SKM-1 (cell line): ENCODE data around the gene KIF4B.
A peak's percentile ranks its signal among the peaks of the same experiment; 100 is the strongest.
"Not testable (repeated sequence)": the region's sequence is repeated elsewhere in the genome, so short reads cannot be mapped to it uniquely, and the experiment has no call there.

ENCODE experiments used
- DNase-seq: peaks from one replicate; lab custom pipeline; 2025; ENCODE audit not compliant: unreplicated experiment; lab: John Stamatoyannopoulos, UW

The KIF4B gene, protein sequence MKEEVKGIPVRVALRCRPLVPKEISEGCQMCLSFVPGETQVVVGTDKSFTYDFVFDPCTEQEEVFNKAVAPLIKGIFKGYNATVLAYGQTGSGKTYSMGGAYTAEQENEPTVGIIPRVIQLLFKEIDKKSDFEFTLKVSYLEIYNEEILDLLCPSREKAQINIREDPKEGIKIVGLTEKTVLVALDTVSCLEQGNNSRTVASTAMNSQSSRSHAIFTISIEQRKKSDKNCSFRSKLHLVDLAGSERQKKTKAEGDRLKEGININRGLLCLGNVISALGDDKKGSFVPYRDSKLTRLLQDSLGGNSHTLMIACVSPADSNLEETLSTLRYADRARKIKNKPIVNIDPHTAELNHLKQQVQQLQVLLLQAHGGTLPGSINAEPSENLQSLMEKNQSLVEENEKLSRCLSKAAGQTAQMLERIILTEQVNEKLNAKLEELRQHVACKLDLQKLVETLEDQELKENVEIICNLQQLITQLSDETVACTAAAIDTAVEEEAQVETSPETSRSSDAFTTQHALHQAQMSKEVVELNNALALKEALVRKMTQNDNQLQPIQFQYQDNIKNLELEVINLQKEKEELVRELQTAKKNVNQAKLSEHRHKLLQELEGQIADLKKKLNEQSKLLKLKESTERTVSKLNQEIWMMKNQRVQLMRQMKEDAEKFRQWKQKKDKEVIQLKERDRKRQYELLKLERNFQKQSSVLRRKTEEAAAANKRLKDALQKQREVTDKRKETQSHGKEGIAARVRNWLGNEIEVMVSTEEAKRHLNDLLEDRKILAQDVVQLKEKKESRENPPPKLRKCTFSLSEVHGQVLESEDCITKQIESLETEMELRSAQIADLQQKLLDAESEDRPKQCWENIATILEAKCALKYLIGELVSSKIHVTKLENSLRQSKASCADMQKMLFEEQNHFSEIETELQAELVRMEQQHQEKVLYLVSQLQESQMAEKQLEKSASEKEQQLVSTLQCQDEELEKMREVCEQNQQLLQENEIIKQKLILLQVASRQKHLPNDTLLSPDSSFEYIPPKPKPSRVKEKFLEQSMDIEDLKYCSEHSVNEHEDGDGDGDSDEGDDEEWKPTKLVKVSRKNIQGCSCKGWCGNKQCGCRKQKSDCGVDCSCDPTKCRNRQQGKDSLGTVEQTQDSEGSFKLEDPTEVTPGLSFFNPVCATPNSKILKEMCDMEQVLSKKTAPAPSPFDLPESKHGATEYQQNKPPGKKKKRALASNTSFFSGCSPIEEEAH

GRCh38 chr5:155013526-155013925 is at the start of gene KIF4B:
Gene KIF4B, plus strand, starts transcription at chr5:155013755. Its CDS starts 105 bp downstream, at chr5:155013860.
- no peak for DNase-seq

DNA sequence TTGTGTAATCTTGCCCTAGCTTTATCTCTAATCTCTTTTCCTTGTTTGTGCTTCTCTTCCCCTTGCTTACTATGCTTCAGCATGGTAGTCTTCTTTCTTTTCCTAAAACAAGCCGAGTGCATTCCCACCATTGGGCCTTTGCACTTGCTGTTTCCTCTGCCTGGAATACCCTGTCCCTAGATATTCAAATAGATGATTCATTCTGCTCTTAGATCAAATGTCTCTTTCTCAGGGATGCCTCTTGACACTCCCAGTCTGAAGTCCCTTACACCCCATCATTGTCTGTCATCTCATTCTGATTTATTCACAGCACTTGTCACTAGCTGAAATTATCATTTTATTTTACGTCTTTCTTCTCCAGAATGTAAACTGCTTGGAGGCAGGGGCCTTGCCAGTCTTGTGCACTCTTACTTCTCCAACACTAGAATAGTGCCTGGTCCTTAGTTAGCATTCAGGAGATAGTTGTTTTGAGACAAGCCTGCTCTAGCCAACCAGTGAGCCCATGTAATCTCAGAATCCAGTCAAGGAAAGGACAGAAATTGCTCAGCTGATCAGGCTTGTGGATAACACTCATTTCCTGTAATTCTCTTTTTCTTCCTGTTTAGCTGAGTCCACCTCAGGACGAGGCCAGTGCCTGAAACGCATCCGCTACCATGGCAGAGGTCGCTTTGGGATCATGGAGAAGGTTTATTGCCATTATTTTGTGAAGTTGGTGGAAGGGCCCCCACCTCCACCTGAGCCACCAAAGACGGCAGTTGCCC is 47.3 kb upstream of the KIF4B start:
- DNase-seq: no peak

DNA sequence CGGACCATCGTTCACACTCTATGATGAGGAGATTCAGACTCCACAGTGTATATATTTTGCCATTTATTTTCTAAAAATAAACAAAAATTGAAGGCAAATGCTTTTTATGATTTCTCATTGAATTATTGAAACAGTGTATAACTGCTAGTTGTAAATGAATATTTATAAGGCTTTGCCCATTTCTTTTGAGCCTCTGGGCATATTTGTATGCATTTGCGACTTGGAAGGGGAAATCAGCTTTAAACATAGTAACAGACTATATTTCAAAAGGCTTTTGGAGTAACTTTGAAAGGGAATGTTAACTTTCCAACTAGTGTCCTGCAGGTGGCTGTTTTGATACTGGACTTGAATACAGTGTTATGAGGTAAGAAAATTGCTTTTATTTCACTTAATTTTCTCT is 46.7 kb upstream of the KIF4B start:
- no peak for DNase-seq

GRCh38 chr5:154967421-154968024 is 46.0 kb upstream of the KIF4B start:
- no peak for DNase-seq

GRCh38 chr5:154968953-154969352 is 44.6 kb upstream of the KIF4B start:
- no peak for DNase-seq

DNA sequence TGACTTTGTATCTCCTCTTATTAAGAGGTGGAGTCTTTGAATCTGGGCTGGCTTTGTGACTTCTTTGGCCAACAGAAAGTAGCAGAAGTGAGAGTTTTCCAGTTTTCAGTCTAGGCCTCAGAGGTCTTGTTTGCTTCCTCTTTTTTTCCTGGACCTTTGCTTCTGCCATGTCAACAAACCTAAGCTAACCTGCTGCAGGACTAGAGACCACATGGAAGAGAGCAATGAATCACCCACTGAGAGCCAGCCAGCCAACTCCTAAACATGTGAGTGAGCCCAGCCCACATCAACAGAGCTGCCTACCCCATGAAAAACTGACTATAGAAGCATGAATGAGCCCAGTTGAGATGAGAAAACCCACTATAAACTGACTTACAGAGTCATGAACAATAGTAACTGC is 42.8 kb upstream of the KIF4B start:
- DNase-seq: peak; percentile 7

GRCh38 chr5:154971501-154971900 is 42.1 kb upstream of the KIF4B start:
- no peak for DNase-seq

DNA sequence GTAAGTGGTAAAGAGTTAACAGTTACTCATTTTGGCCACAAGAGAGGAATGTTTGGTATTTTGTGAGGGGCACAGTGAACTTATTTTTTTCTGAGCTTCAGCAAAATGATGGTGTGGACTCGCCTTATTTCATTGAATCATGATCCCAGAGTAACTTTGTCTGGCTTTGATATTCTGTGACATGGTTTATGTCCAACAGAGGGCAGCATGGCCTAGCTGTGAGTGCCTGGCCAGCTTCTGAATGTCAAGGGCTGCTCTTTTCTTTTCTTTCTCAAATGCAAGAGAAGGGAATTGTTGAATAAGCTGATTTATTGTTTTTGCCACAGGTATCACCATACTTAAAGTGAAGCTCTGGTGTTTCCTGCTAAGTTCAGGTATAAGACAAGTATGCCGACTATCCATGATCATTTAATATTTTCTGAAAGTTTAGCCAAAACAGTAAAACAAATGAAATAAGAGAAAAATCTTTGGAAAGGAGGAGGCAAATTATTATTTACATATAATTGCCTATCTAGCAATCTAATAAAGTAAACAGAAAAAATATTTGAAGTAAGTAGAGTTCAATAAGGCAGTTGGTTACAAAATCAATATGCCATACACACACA is 41.0 kb upstream of the KIF4B start:
- DNase-seq: peak; percentile 10

DNA sequence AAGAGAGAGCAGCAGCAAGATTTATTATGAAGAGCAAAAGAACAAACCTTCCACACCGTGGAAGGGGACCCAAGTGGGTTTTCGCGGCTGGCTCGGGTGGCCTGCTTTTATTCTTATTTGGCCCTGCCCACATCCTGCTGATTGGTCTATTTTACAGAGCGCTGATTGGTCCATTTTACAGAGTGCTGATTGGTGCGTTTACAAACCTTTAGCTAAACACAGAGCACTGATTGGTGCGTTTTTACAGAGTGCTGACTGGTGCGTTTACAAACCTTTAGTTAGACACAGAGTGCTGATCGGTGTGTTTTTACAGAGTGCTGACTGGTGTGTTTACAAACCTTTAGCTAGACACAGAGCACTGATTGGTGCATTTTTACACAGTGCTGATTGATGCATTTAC is 37.5 kb upstream of the KIF4B start:
- not testable (repeated sequence) for DNase-seq

- DNase-seq: no peak
Observed at GRCh38 chr5:154977409-154977808, 36.1 kb upstream of the KIF4B start.

DNA sequence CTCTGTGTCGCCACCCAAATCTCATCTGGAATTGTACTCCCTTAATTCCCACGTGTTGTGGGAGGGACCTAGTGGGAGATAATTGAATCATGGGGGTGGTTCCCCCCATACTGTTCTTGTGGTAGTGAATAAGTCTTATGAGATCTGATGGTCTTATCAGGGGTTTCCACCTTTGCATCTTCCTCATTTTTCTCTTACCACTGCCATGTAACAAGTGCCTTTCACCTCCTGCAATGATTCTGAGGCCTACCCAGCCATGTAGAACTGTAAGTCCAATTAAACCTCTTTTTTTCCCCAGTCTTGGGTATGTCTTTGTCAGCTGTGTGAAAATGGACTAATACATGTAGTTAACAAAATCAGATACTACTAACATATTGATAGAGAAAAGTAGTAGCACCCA is 35.3 kb upstream of the KIF4B start:
- DNase-seq: not testable (repeated sequence)

GRCh38 chr5:154984946-154985516 is 28.5 kb upstream of the KIF4B start:
- DNase-seq: no peak

DNA sequence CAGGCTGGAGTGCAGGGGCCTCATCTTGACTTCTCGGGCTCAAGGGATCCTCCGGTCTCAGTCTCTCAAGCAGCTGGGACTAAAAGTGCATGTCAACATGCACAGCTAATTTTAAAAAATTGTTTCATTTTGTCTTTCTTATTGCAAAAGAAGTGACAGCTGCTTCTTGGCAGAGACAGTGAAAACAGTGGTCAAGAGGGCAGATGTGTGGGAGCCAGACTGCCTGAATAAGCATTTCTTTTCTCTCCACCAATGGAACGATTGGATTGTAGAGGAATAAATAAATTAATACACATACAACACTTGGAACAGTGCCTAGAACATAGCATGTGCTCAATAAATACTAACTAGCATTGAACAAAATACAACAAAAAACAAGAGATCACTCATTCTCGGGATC is 27.4 kb upstream of the KIF4B start:
- DNase-seq: no peak

DNA sequence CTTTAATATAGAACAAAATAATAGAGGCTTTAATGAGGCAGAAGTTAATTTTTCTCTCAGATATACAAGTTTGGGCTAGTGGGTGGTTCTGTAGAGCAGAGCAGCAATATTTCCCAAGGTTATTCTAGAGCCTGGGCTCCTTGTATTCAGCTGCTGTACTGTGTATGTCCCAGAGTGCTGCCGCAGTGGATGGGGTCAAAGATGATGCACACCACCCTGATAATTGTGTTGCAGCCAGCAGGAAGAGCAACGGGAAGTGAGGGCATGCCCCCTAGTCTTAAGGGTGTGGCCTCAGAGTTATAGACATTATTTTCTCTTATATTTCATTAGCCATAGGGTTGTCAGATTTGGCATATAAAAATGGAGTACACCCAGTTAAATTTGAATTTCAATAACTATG is 23.9 kb upstream of the KIF4B start:
- DNase-seq: no peak

GRCh38 chr5:154993461-154993860 is 20.1 kb upstream of the KIF4B start:
- DNase-seq: no peak

DNA sequence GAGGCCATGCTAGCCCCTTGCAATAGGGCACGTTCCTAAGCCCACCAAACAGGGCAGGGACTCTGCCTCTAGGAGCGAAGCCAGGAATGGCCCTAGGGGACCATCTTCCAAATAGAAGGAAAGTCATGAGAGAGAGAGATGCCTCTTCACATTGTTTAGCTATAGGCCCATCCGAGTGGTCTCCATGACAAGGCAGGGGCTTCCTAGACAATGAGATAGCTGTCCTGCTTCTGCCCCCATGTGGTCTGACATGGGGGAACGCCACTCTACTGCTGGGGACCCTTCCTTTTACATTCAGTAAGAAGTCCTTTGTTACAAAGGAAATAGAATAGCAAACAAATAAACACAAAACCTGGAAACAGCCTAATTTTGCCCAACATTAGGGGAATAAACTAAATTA is 17.9 kb upstream of the KIF4B start:
- DNase-seq: no peak

- DNase-seq: no peak
Observed at GRCh38 chr5:154997746-154998145, 15.8 kb upstream of the KIF4B start.

- DNase-seq: no peak
Observed at GRCh38 chr5:154999865-155000264, 13.7 kb upstream of the KIF4B start.

GRCh38 chr5:155001523-155001922 is 12.0 kb upstream of the KIF4B start:
- DNase-seq: no peak
